Prostate gland (tissue), 2 donors: ENCODE data around the gene ZNF423.

Experiments
- CTCF ChIP-seq, 4 experiments: fragments of 200-600 bp in 2 of 4; fragments of 450-650 bp in 2 of 4; sonication (generic) in 2 of 4; IDR thresholded peaks; 1 replicate in 3 of 4; 2 replicates in 1 of 4; pipeline ENCODE4 v1.5.1; 2016 to 2019; ENCODE audit warnings: antibody characterized with exemption in 4 of 4, mild to moderate bottlenecking in 2 of 4, moderate library complexity in 2 of 4
- POLR2A ChIP-seq: fragments of 450-650 bp; IDR thresholded peaks from one replicate; pipeline ENCODE4 v1.6.1; 2016; ENCODE audit warnings: antibody characterized with exemption, mild to moderate bottlenecking
- POLR2AphosphoS5 ChIP-seq: sonication (generic); formaldehyde crosslinking; IDR thresholded peaks from one replicate; pipeline ENCODE4 v1.6.1; 2017; ENCODE audit warnings: antibody characterized with exemption

- TF ChIP-seq POLR2A (no peak), CTCF (IDR thresholded peaks at IDR 0.05) (no peak), POLR2AphosphoS5 (no peak)
Observed at GRCh38 chr16:49743203-49743464, 112.8 kb downstream of the ZNF423 start.
